Breast epithelium (tissue), 4 donors: Measurements from ENCODE around the gene MAGEE2. TPM values are rescaled to one million over a fixed set of nuclear protein-coding genes. Genes with fewer than 3 reads are reported as not detected.
"Not testable (repeated sequence)": the region's sequence is repeated elsewhere in the genome, so short reads cannot be mapped to it uniquely, and the experiment has no call there.

ENCODE experiments used
- DNase-seq, 2 donors: peaks; one replicate each; pipeline ENCODE4 v3.0.0-alpha.2; 2019; ENCODE audit warnings: low spot score in 2 of 2
- H3K27ac ChIP-seq, 2 donors: fragments of 200-600 bp; sonication (generic) in 1 of 2; one replicate each; pipeline ENCODE4 v1.5.1; 2016 to 2019; ENCODE audit warnings: mild to moderate bottlenecking in 1 of 2
- H3K27me3 ChIP-seq, 2 donors: fragments of 200-600 bp; sonication (generic) in 1 of 2; one replicate each; pipeline versions ENCODE4 v1.5.1 to v1.6.0; 2017 to 2019; ENCODE audit warnings: control low read depth in 1 of 2, mild to moderate bottlenecking in 1 of 2
- H3K36me3 ChIP-seq: fragments of 200-600 bp; one replicate; pipeline ENCODE4 v1.5.1; 2019
- H3K4me1 ChIP-seq, 2 donors: fragments of 200-600 bp; sonication (generic); one replicate each; pipeline ENCODE4 v1.5.1; 2016 to 2019; ENCODE audit warnings: control low read depth in 1 of 2
- H3K4me3 ChIP-seq, 3 donors: fragments of 200-600 bp; sonication (generic); 1 replicate in 2 of 3; 2 replicates in 1 of 3; pipeline ENCODE4 v1.5.1; 2016 to 2019; ENCODE audit warnings: mild to moderate bottlenecking in 3 of 3, moderate library complexity in 2 of 3
- H3K9me3 ChIP-seq, 2 donors: fragments of 200-600 bp; sonication (generic) in 1 of 2; one replicate each; pipeline ENCODE4 v1.5.1; 2016 to 2019; ENCODE audit warnings: control low read depth in 1 of 2
- POLR2A ChIP-seq: fragments of 450-650 bp; IDR thresholded peaks from one replicate; pipeline ENCODE4 v1.6.1; 2016; ENCODE audit warnings: antibody characterized with exemption, mild to moderate bottlenecking, moderate library complexity
- POLR2AphosphoS5 ChIP-seq, 3 donors: sonication (generic); formaldehyde crosslinking; IDR thresholded peaks; one replicate each; pipeline ENCODE4 v1.6.1; 2017; ENCODE audit warnings: antibody characterized with exemption in 3 of 3
- intact Hi-C: fragments of 100-400 bp; cut with DNase I; formaldehyde crosslinking; loops from one replicate; pipeline ENCODE4 v1.15.1; 2023; ENCODE audit warnings: low total_unique reads
- total RNA-seq, 3 donors: library from RNA; depleted of rRNA; stranded (reverse); fragments of >200 nt; gene quantifications; one replicate each; pipeline ENCODE4 v1.1.0, GENCODE V29; 2016
- TF ChIP-seq, protein P1 (sequence below), 3 donors: fragments of 450-650 bp; IDR thresholded peaks; one replicate each; pipeline ENCODE4 v1.5.1; 2016 to 2017; ENCODE audit warnings: antibody characterized with exemption in 3 of 3, mild to moderate bottlenecking in 3 of 3, moderate library complexity in 3 of 3

Gene MAGEE2
- not detected for total RNA-seq

GRCh38 chrX:75784680-75785491, at the start of gene MAGEE2:
Gene MAGEE2, minus strand, starts transcription at chrX:75785254. Its CDS starts 203 bp downstream, at chrX:75785051.
- no peak for DNase-seq
- intact Hi-C loops = no loop called here
- no peaks in the 10 kb centered on the region for H3K36me3 ChIP-seq
- peaks cover 0 to 2% of the 10 kb centered on the region in 2 donors for H3K9me3 ChIP-seq
- no peak within 1 kb of the TSS for H3K27ac ChIP-seq
- H3K4me3 ChIP-seq = peak within 1 kb of the TSS; percentile 33 to 59 (median 35)
- H3K27me3 ChIP-seq = peaks cover 0 to 42% of the 10 kb centered on the region in 2 donors
- H3K4me1 ChIP-seq = no peaks in the 10 kb centered on the region
- TF ChIP-seq POLR2A = no peak
- TF ChIP-seq POLR2AphosphoS5 (IDR thresholded peaks at IDR 0.05) = no peak
- TF ChIP-seq, protein P1, sequence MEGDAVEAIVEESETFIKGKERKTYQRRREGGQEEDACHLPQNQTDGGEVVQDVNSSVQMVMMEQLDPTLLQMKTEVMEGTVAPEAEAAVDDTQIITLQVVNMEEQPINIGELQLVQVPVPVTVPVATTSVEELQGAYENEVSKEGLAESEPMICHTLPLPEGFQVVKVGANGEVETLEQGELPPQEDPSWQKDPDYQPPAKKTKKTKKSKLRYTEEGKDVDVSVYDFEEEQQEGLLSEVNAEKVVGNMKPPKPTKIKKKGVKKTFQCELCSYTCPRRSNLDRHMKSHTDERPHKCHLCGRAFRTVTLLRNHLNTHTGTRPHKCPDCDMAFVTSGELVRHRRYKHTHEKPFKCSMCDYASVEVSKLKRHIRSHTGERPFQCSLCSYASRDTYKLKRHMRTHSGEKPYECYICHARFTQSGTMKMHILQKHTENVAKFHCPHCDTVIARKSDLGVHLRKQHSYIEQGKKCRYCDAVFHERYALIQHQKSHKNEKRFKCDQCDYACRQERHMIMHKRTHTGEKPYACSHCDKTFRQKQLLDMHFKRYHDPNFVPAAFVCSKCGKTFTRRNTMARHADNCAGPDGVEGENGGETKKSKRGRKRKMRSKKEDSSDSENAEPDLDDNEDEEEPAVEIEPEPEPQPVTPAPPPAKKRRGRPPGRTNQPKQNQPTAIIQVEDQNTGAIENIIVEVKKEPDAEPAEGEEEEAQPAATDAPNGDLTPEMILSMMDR (IDR thresholded peaks at IDR 0.05) = no peak

- Histone ChIP-seq H3K27ac (no peak overlapping the region), H3K9me3 (peaks cover 0 to 2% of the 10 kb centered on the region in 2 donors), H3K27me3 (peaks cover 0 to 33% of the 10 kb centered on the region in 2 donors), H3K4me3 (no peak overlapping the region), H3K36me3 (no peaks in the 10 kb centered on the region), H3K4me1 (no peaks in the 10 kb centered on the region)
- DNase-seq = no peak
- intact Hi-C loops = no loop called here
- TF ChIP-seq POLR2A (no peak), POLR2AphosphoS5 (IDR thresholded peaks at IDR 0.05) (no peak)
- TF ChIP-seq, protein P1 (IDR thresholded peaks at IDR 0.05) = no peak
Observed at GRCh38 chrX:75786290-75786689, 1.2 kb upstream of the MAGEE2 start.

DNA sequence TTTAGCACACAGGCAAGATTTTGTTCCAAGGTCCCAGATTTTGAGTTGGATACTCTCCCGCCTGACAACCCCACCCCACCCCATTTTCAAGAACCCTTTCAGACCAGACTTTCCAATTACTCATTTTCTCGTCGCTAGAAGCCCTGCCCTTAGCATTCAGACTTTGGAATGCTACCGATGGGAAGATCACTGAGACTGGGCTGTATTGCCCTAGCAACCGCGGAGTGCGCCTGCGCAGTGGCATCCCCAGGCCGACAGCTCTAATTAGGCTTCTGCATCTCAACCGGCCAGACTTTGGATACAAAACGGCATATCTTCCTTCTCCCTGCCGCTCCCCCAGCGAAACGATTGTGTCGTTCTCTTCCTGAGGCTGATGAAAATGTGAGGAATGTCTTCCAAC, 3.4 kb downstream of the MAGEE2 start:
- Histone ChIP-seq H3K36me3 (no peaks in the 10 kb centered on the region), H3K27ac (no peak overlapping the region), H3K27me3 (peaks cover 0 to 44% of the 10 kb centered on the region in 2 donors), H3K4me1 (no peaks in the 10 kb centered on the region), H3K9me3 (peaks cover 0 to 2% of the 10 kb centered on the region in 2 donors), H3K4me3 (no peak overlapping the region)
- intact Hi-C loops = no loop called here
- TF ChIP-seq, protein P1 (IDR thresholded peaks at IDR 0.05) = no peak
- no peak for TF ChIP-seq POLR2A
- TF ChIP-seq POLR2AphosphoS5 (IDR thresholded peaks at IDR 0.05) = no peak
- DNase-seq = no peak

- intact Hi-C loops, H3K36me3 ChIP-seq, DNase-seq, H3K4me3 ChIP-seq, H3K4me1 ChIP-seq, H3K27ac ChIP-seq: not testable (repeated sequence)
- Histone ChIP-seq H3K9me3 (peaks cover 3 to 16% of the 10 kb centered on the region in 2 donors), H3K27me3 (peaks cover 0 to 14% of the 10 kb centered on the region in 2 donors)
Observed at GRCh38 chrX:75768063-75768462, 17.0 kb downstream of the MAGEE2 start.

- H3K36me3 ChIP-seq = no peaks in the 10 kb centered on the region
- no peak overlapping the region for H3K4me3 ChIP-seq
- H3K4me1 ChIP-seq = no peaks in the 10 kb centered on the region
- TF ChIP-seq, protein P1 (IDR thresholded peaks at IDR 0.05) = no peak
- no peak for TF ChIP-seq POLR2A
- no peak for TF ChIP-seq POLR2AphosphoS5 (IDR thresholded peaks at IDR 0.05)
- peaks cover 0 to 20% of the 10 kb centered on the region in 2 donors for H3K27me3 ChIP-seq
- H3K27ac ChIP-seq = no peak overlapping the region
- DNase-seq = no peak
- intact Hi-C loops = no loop called here
- peaks cover 22 to 23% of the 10 kb centered on the region in 2 donors for H3K9me3 ChIP-seq
Observed at GRCh38 chrX:75748431-75748830, 36.6 kb downstream of the MAGEE2 start.
